Right lobe of liver (tissue), 6 donors: ENCODE data around the gene MACF1. TPM values are rescaled to one million over a fixed set of nuclear protein-coding genes. Genes with fewer than 3 reads are reported as not detected.

Source experiments
- ATAC-seq, 4 donors: fragments of 200-7000 bp; cut with Tn5 transposase; one replicate each; pipeline ENCODE4 v1.9.1; 2020; ENCODE audit warnings: mild to moderate bottlenecking in 4 of 4, moderate library complexity in 4 of 4
- DNase-seq, 3 donors: peaks; one replicate each; pipeline ENCODE4 v3.0.0-alpha.2; 2020
- H3K27ac ChIP-seq, 3 donors: fragments of 200-600 bp; one replicate each; pipeline ENCODE4 v1.8.0; 2022
- H3K27me3 ChIP-seq, 2 donors: fragments of 200-600 bp; one replicate each; pipeline ENCODE4 v1.8.0; 2022
- H3K36me3 ChIP-seq, 4 donors: fragments of 200-600 bp; sonication (generic) in 1 of 4; one replicate each; pipeline versions ENCODE4 v1.5.1 to v1.8.0; 2017 to 2022; ENCODE audit warnings: control low read depth in 1 of 4
- H3K4me1 ChIP-seq, 4 donors: fragments of 200-600 bp; sonication (generic) in 1 of 4; one replicate each; pipeline versions ENCODE4 v1.5.1 to v1.8.0; 2017 to 2022; ENCODE audit warnings: control low read depth in 1 of 4
- H3K4me3 ChIP-seq, 3 donors: fragments of 200-600 bp; one replicate each; pipeline ENCODE4 v1.8.0; 2022
- H3K9me3 ChIP-seq, 4 donors: fragments of 200-600 bp; sonication (generic) in 1 of 4; one replicate each; pipeline versions ENCODE4 v1.5.1 to v1.8.0; 2017 to 2022; ENCODE audit warnings: control low read depth in 1 of 4
- CTCF ChIP-seq, 4 donors: fragments of 200-600 bp in 3 of 4; fragments of 450-650 bp in 1 of 4; IDR thresholded peaks; one replicate each; pipeline versions ENCODE4 v1.5.1 to v1.8.0; 2016 to 2022; ENCODE audit warnings: antibody characterized with exemption in 4 of 4, mild to moderate bottlenecking in 2 of 4
- POLR2A ChIP-seq: fragments of 450-650 bp; IDR thresholded peaks from one replicate; pipeline ENCODE4 v1.6.1; 2017; ENCODE audit warnings: antibody characterized with exemption, mild to moderate bottlenecking
- WGBS: methylation state at CpG from one replicate; pipeline ENCODE4 v1.1.6; 2018; ENCODE audit warnings: low coverage, low lambda C conversion rate; ENCODE audit not compliant: insufficient coverage; ENCODE audit errors: missing lambda C conversion rate; 5-methylcytosine and 5-hydroxymethylcytosine counted together
- intact Hi-C, 2 donors: fragments of 100-400 bp; cut with DNase I; formaldehyde crosslinking; loops; one replicate each; pipeline versions ENCODE4 v1.11.2 to v1.14.1; 2022
- total RNA-seq, 6 experiments: library from RNA; depleted of rRNA in 2 of 6; stranded (reverse); fragments of >200 nt in 2 of 6; fragmentation: NEBNext Ultra II Directional in 3 of 6; extraction: Animal tissue kit (Norgen Biotek cat#: 25700) in 3 of 6; gene quantifications; one replicate each; pipeline versions ENCODE4 v1.1.0 to v1.2.4, GENCODE V29; 2016 to 2023
- donor health status: DM: no; HTN: yes; CAD: no.
- donor health status: DM: no; HTN: no; CAD: no.
- donor health status: DM: no; HTN: no; CAD: no.
- donor health status: DM: no; HTN: yes; CAD: no.
- donor health status: DM: no; HTN: yes; CAD: no.

MACF1 gene
- total RNA-seq, 6 experiments from 2014 or later: 78.4 to 141 (median 100) TPM

GRCh38 chr1:39282537-39283216, 78.2 kb downstream of the MACF1 start:
- DNase-seq (no peak), ATAC-seq (peak in 2 of 4 donors; percentile 26 to 73)
- TF ChIP-seq POLR2A (no peak), CTCF (IDR thresholded peaks at IDR 0.05) (no peak)
- Histone ChIP-seq H3K4me3 (no peak overlapping the region), H3K9me3 (no peaks in the 10 kb centered on the region), H3K27me3 (no peaks in the 10 kb centered on the region), H3K4me1 (peaks cover 0 to 5% (median 0%) of the 10 kb centered on the region in 4 donors), H3K36me3 (peaks cover 0 to 51% (median 32%) of the 10 kb centered on the region in 4 donors), H3K27ac (no peak overlapping the region)
- WGBS: 76% methylated on average over 7 of the region's 8 CpGs
- intact Hi-C loops: no loop called here

- TF ChIP-seq POLR2A: no peak
- no peak for TF ChIP-seq CTCF (IDR thresholded peaks at IDR 0.05)
- H3K36me3 ChIP-seq: peaks cover 0 to 63% (median 38%) of the 10 kb centered on the region in 4 donors
- H3K9me3 ChIP-seq: no peaks in the 10 kb centered on the region
- H3K27ac ChIP-seq: no peak overlapping the region
- DNase-seq: no peak
- H3K27me3 ChIP-seq: no peaks in the 10 kb centered on the region
- WGBS: 14% methylated on average over 1 of the region's 1 CpG
- intact Hi-C loops: no loop called here
- H3K4me1 ChIP-seq: peaks cover 0 to under 1% (median 0%) of the 10 kb centered on the region in 4 donors
- H3K4me3 ChIP-seq: no peak overlapping the region
- ATAC-seq: peak in 1 of 4 donors; percentile 12
Measured at GRCh38 chr1:39283858-39284257, 79.4 kb downstream of the MACF1 start.

GRCh38 chr1:39287541-39287940, 83.0 kb downstream of the MACF1 start:
- 90% methylated on average over 1 of the region's 1 CpG for WGBS
- peaks cover 0 to 78% (median 43%) of the 10 kb centered on the region in 4 donors for H3K36me3 ChIP-seq

GRCh38 chr1:39288735-39289465, 84.4 kb downstream of the MACF1 start:
- intact Hi-C loops: no loop called here
- no peak for DNase-seq
- Histone ChIP-seq H3K27me3 (no peaks in the 10 kb centered on the region), H3K9me3 (no peaks in the 10 kb centered on the region), H3K36me3 (peaks cover 2 to 78% (median 48%) of the 10 kb centered on the region in 4 donors), H3K4me1 (no peaks in the 10 kb centered on the region), H3K27ac (no peak overlapping the region), H3K4me3 (no peak overlapping the region)
- 87% methylated on average over 5 of the region's 5 CpGs for WGBS
- ATAC-seq: no peak
- no peak for TF ChIP-seq POLR2A

More at GRCh38 chr1:39287541-39287940, 83.0 kb downstream of the MACF1 start:
- ATAC-seq (no peak), DNase-seq (no peak)
- intact Hi-C loops: no loop called here
- Histone ChIP-seq H3K9me3 (no peaks in the 10 kb centered on the region), H3K27ac (no peak overlapping the region), H3K4me1 (no peaks in the 10 kb centered on the region), H3K27me3 (no peaks in the 10 kb centered on the region), H3K4me3 (no peak overlapping the region)
- TF ChIP-seq CTCF (IDR thresholded peaks at IDR 0.05): no peak

- DNase-seq (no peak), ATAC-seq (no peak)
- Histone ChIP-seq H3K36me3 (peaks cover 5 to 76% (median 41%) of the 10 kb centered on the region in 4 donors), H3K27me3 (no peaks in the 10 kb centered on the region), H3K4me1 (no peaks in the 10 kb centered on the region), H3K27ac (no peak overlapping the region), H3K4me3 (no peak overlapping the region), H3K9me3 (no peaks in the 10 kb centered on the region)
- intact Hi-C loops: no loop called here
- 50% methylated on average over 1 of the region's 1 CpG for WGBS
- TF ChIP-seq CTCF (IDR thresholded peaks at IDR 0.05) (no peak), POLR2A (no peak)
Measured at GRCh38 chr1:39292401-39292800, 87.9 kb downstream of the MACF1 start.
